HEK293 (cell line): ENCODE results near the gene STK32A.

Experiments
- CTCF ChIA-PET: fragments of 350-600 bp; formaldehyde crosslinking; extraction: SDS; loops from one replicate; lab custom pipeline; 2021; ENCODE audit warnings: antibody characterized with exemption; lab: Yijun Ruan, JAX
- POLR2A ChIA-PET: fragments of 300-600 bp; formaldehyde crosslinking; extraction: SDS; loops from one replicate; lab custom pipeline; 2020; ENCODE audit warnings: antibody characterized with exemption, inconsistent platforms; lab: Yijun Ruan, JAX
- H3K27ac ChIP-seq: fragments of 200-500 bp; sonication (Bioruptor generic); 2 replicates; pipeline ENCODE4 v1.5.1; 2014; ENCODE audit warnings: low read depth, low read length, control low read depth, inconsistent platforms; ENCODE audit errors: extremely low read depth
- H3K36me3 ChIP-seq, 2 experiments: fragments of 200-500 bp in 1 of 2; sonication (Bioruptor generic) in 1 of 2; 1 replicate in 1 of 2; 2 replicates in 1 of 2; pipeline ENCODE4 v1.5.1; 2014 to 2017; ENCODE audit warnings: inconsistent platforms in 2 of 2, low read length in 2 of 2; ENCODE audit not compliant: control insufficient read depth in 2 of 2, insufficient read depth in 1 of 2
- H3K4me1 ChIP-seq: fragments of 200-500 bp; sonication (Bioruptor generic); 2 replicates; pipeline ENCODE4 v1.5.1; 2014; ENCODE audit warnings: mild to moderate bottlenecking, low read length, inconsistent platforms; ENCODE audit not compliant: control insufficient read depth, insufficient read depth
- H3K4me3 ChIP-seq: 2 replicates; pipeline ENCODE4 v1.5.1; 2011; ENCODE audit warnings: low read depth, mild to moderate bottlenecking, control low read depth, low read length, moderate library complexity
- H3K9me3 ChIP-seq: fragments of 200-500 bp; sonication (Bioruptor generic); 2 replicates; pipeline ENCODE4 v1.5.1; 2014; ENCODE audit warnings: low read depth, low read length, inconsistent platforms; ENCODE audit not compliant: control insufficient read depth, insufficient read depth
- BCL11B ChIP-seq: fragments of 450-650 bp; formaldehyde crosslinking; IDR thresholded peaks from 2 replicates; pipeline ENCODE4 v1.5.1; 2016; ENCODE audit warnings: low read depth, missing biosample characterization, missing genetic modification characterization
- PBX3 ChIP-seq: sonication (generic); formaldehyde crosslinking; IDR thresholded peaks from 2 replicates; pipeline ENCODE4 v1.8.1; 2022; ENCODE audit warnings: mild to moderate bottlenecking, moderate library complexity, missing genetic modification reagents
- PRDM4 ChIP-seq: fragments of 450-650 bp; formaldehyde crosslinking; IDR thresholded peaks from 2 replicates; pipeline ENCODE4 v1.5.1; 2017; ENCODE audit warnings: missing biosample characterization, missing genetic modification characterization
- REPIN1 ChIP-seq: fragments of 450-650 bp; formaldehyde crosslinking; IDR thresholded peaks from 2 replicates; pipeline ENCODE4 v1.5.1; 2017; ENCODE audit warnings: missing biosample characterization, missing genetic modification characterization, low read depth
- TRIM28 ChIP-seq: IDR thresholded peaks from 2 replicates; pipeline ENCODE4 v1.6.1; 2011; ENCODE audit warnings: low read length, control low read depth, borderline replicate concordance
- YY2 ChIP-seq: fragments of 450-650 bp; formaldehyde crosslinking; IDR thresholded peaks from 2 replicates; pipeline ENCODE4 v1.5.1; 2016; ENCODE audit warnings: missing biosample characterization, missing genetic modification characterization
- ZNF16 ChIP-seq: fragments of 450-650 bp; formaldehyde crosslinking; IDR thresholded peaks from 2 replicates; pipeline ENCODE4 v1.5.1; 2016; ENCODE audit warnings: low read depth, missing biosample characterization, missing genetic modification characterization
- ZNF174 ChIP-seq: fragments of 450-650 bp; formaldehyde crosslinking; IDR thresholded peaks from 2 replicates; pipeline ENCODE4 v1.5.0; 2017; ENCODE audit warnings: missing biosample characterization, mild to moderate bottlenecking, missing genetic modification characterization
- ZNF184 ChIP-seq: fragments of 450-650 bp; IDR thresholded peaks from 2 replicates; pipeline ENCODE4 v1.5.1; 2018; ENCODE audit warnings: missing biosample characterization, mild to moderate bottlenecking, missing genetic modification characterization
- ZNF223 ChIP-seq: fragments of 450-650 bp; formaldehyde crosslinking; IDR thresholded peaks from 2 replicates; pipeline ENCODE4 v1.5.1; 2016; ENCODE audit warnings: missing biosample characterization, missing genetic modification characterization
- ZNF239 ChIP-seq: fragments of 450-650 bp; formaldehyde crosslinking; IDR thresholded peaks from 2 replicates; pipeline ENCODE4 v1.5.1; 2016; ENCODE audit warnings: missing biosample characterization, missing genetic modification characterization
- ZNF274 ChIP-seq, 2 experiments: fragments of 200-500 bp in 1 of 2; fragments of 450-650 bp in 1 of 2; sonication (Bioruptor generic) in 1 of 2; formaldehyde crosslinking in 1 of 2; IDR thresholded peaks; 2 replicates each; pipeline versions ENCODE4 v1.5.1 to v1.6.1; 2014 to 2016; ENCODE audit warnings: borderline replicate concordance in 1 of 2, inconsistent platforms in 1 of 2, low read length in 1 of 2, missing biosample characterization in 1 of 2, missing genetic modification characterization in 1 of 2
- ZNF335 ChIP-seq: fragments of 450-650 bp; formaldehyde crosslinking; conservative IDR thresholded peaks from 2 replicates; pipeline ENCODE4 v1.5.1; 2016; ENCODE audit warnings: missing biosample characterization, missing genetic modification characterization
- ZNF354C ChIP-seq: fragments of 450-650 bp; formaldehyde crosslinking; IDR thresholded peaks from 2 replicates; pipeline ENCODE4 v1.5.1; 2016; ENCODE audit warnings: missing biosample characterization, missing genetic modification characterization, low read depth, borderline replicate concordance
- ZNF362 ChIP-seq: fragments of 450-650 bp; formaldehyde crosslinking; IDR thresholded peaks from 2 replicates; pipeline ENCODE4 v1.5.1; 2016; ENCODE audit warnings: missing biosample characterization, missing genetic modification characterization
- ZNF513 ChIP-seq: fragments of 450-650 bp; IDR thresholded peaks from 2 replicates; pipeline ENCODE4 v1.5.1; 2018; ENCODE audit warnings: missing biosample characterization, missing genetic modification characterization
- ZNF530 ChIP-seq: fragments of 450-650 bp; formaldehyde crosslinking; IDR thresholded peaks from 2 replicates; pipeline ENCODE4 v1.5.1; 2016; ENCODE audit warnings: low read depth, missing biosample characterization, missing genetic modification characterization
- ZNF558 ChIP-seq: fragments of 450-650 bp; formaldehyde crosslinking; IDR thresholded peaks from 2 replicates; pipeline ENCODE4 v1.5.1; 2016; ENCODE audit warnings: missing biosample characterization, missing genetic modification characterization
- ZNF645 ChIP-seq: fragments of 450-650 bp; formaldehyde crosslinking; IDR thresholded peaks from 2 replicates; pipeline ENCODE4; 2016; ENCODE audit warnings: missing biosample characterization, missing genetic modification characterization
- ZNF658 ChIP-seq: fragments of 450-650 bp; formaldehyde crosslinking; IDR thresholded peaks from 2 replicates; pipeline ENCODE4; 2016; ENCODE audit warnings: missing biosample characterization, missing genetic modification characterization
- ZNF670 ChIP-seq: fragments of 450-650 bp; formaldehyde crosslinking; IDR thresholded peaks from 2 replicates; pipeline ENCODE4 v1.5.1; 2016; ENCODE audit warnings: missing biosample characterization, missing genetic modification characterization, low read depth
- ZNF701 ChIP-seq: fragments of 450-650 bp; formaldehyde crosslinking; IDR thresholded peaks from 2 replicates; pipeline ENCODE4 v1.5.1; 2016; ENCODE audit warnings: missing biosample characterization, missing genetic modification characterization
- ZNF830 ChIP-seq: fragments of 450-650 bp; IDR thresholded peaks from 2 replicates; pipeline ENCODE4 v1.5.0; 2018; ENCODE audit warnings: missing biosample characterization, missing genetic modification characterization, low read depth, mild to moderate bottlenecking, moderate library complexity
- ZNF843 ChIP-seq: fragments of 450-650 bp; formaldehyde crosslinking; IDR thresholded peaks from 2 replicates; pipeline ENCODE4 v1.5.1; 2016; ENCODE audit warnings: missing biosample characterization, missing genetic modification characterization
- ZSCAN18 ChIP-seq: fragments of 450-650 bp; formaldehyde crosslinking; IDR thresholded peaks from 2 replicates; pipeline ENCODE4 v1.5.1; 2016; ENCODE audit warnings: missing biosample characterization, missing genetic modification characterization
- ZSCAN30 ChIP-seq: fragments of 450-650 bp; IDR thresholded peaks from 2 replicates; pipeline ENCODE4 v1.5.1; 2018; ENCODE audit warnings: missing biosample characterization, mild to moderate bottlenecking, missing genetic modification characterization, moderate library complexity

The STK32A gene

GRCh38 chr5:147341345-147341744 lies 106.5 kb downstream of the STK32A start:
- CTCF ChIA-PET = no interaction called here
- TF ChIP-seq ZNF558 (tag by site-specific recombination) (no peak), ZNF16 (tag by site-specific recombination) (no peak), ZNF513 (tag by site-specific recombination) (no peak), YY2 (no peak), ZNF239 (tag by site-specific recombination) (no peak), ZNF184 (tag by site-specific recombination) (no peak), ZNF830 (tag by site-specific recombination) (no peak), ZNF530 (no peak), ZNF274 (IDR thresholded peaks at IDR 0.05; ENCODE audit: low read length) (no peak), ZNF274 (tag by site-specific recombination; IDR thresholded peaks at IDR 0.05; ENCODE audit: borderline replicate concordance) (no peak), PBX3 (CRISPR knock-in tag) (no peak)
- no peaks in the 10 kb centered on the region for H3K36me3 ChIP-seq
- POLR2A ChIA-PET = no interaction called here
- H3K4me1 ChIP-seq = peaks cover 2% of the 10 kb centered on the region; the same call in 1 of the 2 replicates
- H3K27ac ChIP-seq = no peak overlapping the region
- no peaks in the 10 kb centered on the region for H3K9me3 ChIP-seq
- no peak overlapping the region for H3K4me3 ChIP-seq

GRCh38 chr5:147344861-147345260 lies 110.0 kb downstream of the STK32A start:
- Histone ChIP-seq H3K9me3 (no peaks in the 10 kb centered on the region), H3K36me3 (no peaks in the 10 kb centered on the region), H3K27ac (no peak overlapping the region), H3K4me1 (no peaks in the 10 kb centered on the region), H3K4me3 (no peak overlapping the region)
- ChIA-PET POLR2A (no interaction called here), CTCF (interaction anchor here (0.7 kb wide), 1 partner anchor 702 kb away, joined by 3 read pairs; no protein-coding TSS in a partner anchor)
- TF ChIP-seq ZSCAN30 (tag by site-specific recombination) = no peak
- TF ChIP-seq PBX3 (CRISPR knock-in tag) = no peak
- no peak for TF ChIP-seq ZNF658 (tag by site-specific recombination)
- TF ChIP-seq ZNF354C (tag by site-specific recombination) = no peak
- no peak for TF ChIP-seq ZNF335 (tag by site-specific recombination)
- no peak for TF ChIP-seq ZNF223
- no peak for TF ChIP-seq ZNF645
- TF ChIP-seq ZNF174 (tag by site-specific recombination) = no peak
- no peak for TF ChIP-seq REPIN1 (tag by site-specific recombination)
- TF ChIP-seq ZNF701 = no peak
- no peak for TF ChIP-seq PRDM4 (tag by site-specific recombination)
- TF ChIP-seq TRIM28 = no peak
- no peak for TF ChIP-seq BCL11B
- no peak for TF ChIP-seq ZNF670 (tag by site-specific recombination)
- no peak for TF ChIP-seq ZNF843 (tag by site-specific recombination)
- TF ChIP-seq ZSCAN18 = no peak
- TF ChIP-seq ZNF362 (tag by site-specific recombination) = no peak
